Activated CD4-positive, alpha-beta memory T cell treated with anti-CD3 and anti-CD28 coated beads, Interleukin-2, amount 10 ng/mL, durations not matched to agents 7 days and 5 days (primary cell): ENCODE data around the gene HOXD10. TPM values are rescaled to one million over a fixed set of nuclear protein-coding genes. Genes with fewer than 3 reads are reported as not detected.

Experiments
- CTCF ChIA-PET: fragments of 350-600 bp; sonication (Branson Sonifier 250); formaldehyde crosslinking; loops from one replicate; lab custom pipeline; 2021; ENCODE audit warnings: antibody characterized with exemption, inconsistent platforms; lab: Charles Lee
- POLR2A ChIA-PET: fragments of 350-600 bp; sonication (Branson Sonifier 250); formaldehyde crosslinking; loops from one replicate; lab custom pipeline; 2021; ENCODE audit warnings: antibody characterized with exemption; lab: Charles Lee
- DNase-seq: peaks from one replicate; pipeline ENCODE4 v3.0.0-alpha.2; 2020
- H3K27ac Mint-ChIP-seq: one replicate; pipeline ENCODE4 v1.8.0; 2021; ENCODE audit warnings: mild to moderate bottlenecking, mixed read lengths
- H3K27me3 Mint-ChIP-seq: one replicate; pipeline ENCODE4 v1.8.0; 2021; ENCODE audit warnings: mixed read lengths
- H3K36me3 Mint-ChIP-seq: one replicate; pipeline ENCODE4 v1.8.0; 2021; ENCODE audit warnings: low read depth, mixed read lengths
- H3K4me1 Mint-ChIP-seq: one replicate; pipeline ENCODE4 v1.8.0; 2021; ENCODE audit warnings: mixed read lengths
- H3K4me3 Mint-ChIP-seq: one replicate; pipeline ENCODE4 v1.8.0; 2021; ENCODE audit warnings: mild to moderate bottlenecking, mixed read lengths
- H3K9me3 Mint-ChIP-seq: one replicate; pipeline ENCODE4 v1.8.0; 2021; ENCODE audit warnings: mixed read lengths
- total RNA-seq, 2 experiments: library from RNA; stranded (reverse); gene quantifications; one replicate each; pipeline ENCODE4 v1.2.3, GENCODE V29; 2021

The HOXD10 gene
- not detected for total RNA-seq

DNA sequence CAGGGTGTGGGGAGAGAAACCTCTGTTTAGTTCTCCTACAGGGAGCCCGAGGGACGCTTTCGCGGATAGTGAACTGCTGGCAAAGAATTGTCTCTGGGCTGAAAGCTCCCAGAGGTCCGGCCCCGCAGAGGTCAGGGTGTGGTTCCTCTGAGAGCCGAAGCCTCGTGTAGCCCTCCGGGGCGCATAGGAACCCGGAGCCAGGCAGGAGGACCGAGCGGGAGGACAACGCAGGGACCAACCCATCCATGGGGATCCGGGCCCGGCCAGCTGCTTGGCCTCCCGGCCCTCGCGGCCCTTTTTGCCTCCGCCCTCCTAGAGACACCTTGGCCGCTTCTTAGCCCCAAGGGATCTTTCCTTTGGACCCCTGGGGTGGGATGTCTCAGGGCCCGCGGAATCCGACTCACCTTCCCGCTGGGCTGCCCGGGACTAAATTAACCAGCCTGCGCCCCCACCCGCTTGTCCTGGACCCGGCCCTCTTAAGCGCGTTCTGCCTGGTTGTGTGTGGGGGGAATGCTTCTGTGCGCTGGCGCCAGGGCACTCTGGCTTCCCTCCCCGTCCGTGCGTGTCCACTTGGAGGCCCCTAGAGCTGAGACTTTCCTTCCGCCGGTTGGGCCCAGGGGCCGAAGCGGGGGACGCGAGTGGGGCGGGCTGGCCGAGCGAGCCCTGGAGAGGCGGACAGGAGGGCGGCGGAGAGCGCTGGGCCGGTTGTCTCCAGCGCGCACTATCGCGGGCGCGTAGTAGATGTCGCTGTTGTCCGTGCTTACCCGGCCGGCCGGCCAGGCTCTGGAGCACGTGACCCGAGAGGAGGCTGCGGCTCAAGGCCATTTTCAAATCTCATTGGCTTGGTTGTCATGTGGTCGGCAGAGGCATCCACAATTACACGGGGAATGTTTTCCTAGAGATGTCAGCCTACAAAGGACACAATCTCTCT is at the start of gene HOXD10:
Gene HOXD10, plus strand, starts transcription at position 896 of the 931 bp plus-strand sequence. CDS start 56 bp downstream, outside the sequence.
- ChIA-PET CTCF (interaction anchor here (1.0 kb wide), 1 partner anchor 16 kb away, joined by 4 read pairs; no protein-coding TSS in a partner anchor), POLR2A (no interaction called here)
- no peak for DNase-seq
- H3K27ac Mint-ChIP-seq = peak within 1 kb of the TSS; percentile 35
- H3K4me3 Mint-ChIP-seq = no peak within 1 kb of the TSS
- peaks cover 92% of the 10 kb centered on the region for H3K27me3 Mint-ChIP-seq
- H3K4me1 Mint-ChIP-seq = peaks cover 6% of the 10 kb centered on the region
- peaks cover 8% of the 10 kb centered on the region for H3K36me3 Mint-ChIP-seq
- H3K9me3 Mint-ChIP-seq = no peaks in the 10 kb centered on the region

DNA sequence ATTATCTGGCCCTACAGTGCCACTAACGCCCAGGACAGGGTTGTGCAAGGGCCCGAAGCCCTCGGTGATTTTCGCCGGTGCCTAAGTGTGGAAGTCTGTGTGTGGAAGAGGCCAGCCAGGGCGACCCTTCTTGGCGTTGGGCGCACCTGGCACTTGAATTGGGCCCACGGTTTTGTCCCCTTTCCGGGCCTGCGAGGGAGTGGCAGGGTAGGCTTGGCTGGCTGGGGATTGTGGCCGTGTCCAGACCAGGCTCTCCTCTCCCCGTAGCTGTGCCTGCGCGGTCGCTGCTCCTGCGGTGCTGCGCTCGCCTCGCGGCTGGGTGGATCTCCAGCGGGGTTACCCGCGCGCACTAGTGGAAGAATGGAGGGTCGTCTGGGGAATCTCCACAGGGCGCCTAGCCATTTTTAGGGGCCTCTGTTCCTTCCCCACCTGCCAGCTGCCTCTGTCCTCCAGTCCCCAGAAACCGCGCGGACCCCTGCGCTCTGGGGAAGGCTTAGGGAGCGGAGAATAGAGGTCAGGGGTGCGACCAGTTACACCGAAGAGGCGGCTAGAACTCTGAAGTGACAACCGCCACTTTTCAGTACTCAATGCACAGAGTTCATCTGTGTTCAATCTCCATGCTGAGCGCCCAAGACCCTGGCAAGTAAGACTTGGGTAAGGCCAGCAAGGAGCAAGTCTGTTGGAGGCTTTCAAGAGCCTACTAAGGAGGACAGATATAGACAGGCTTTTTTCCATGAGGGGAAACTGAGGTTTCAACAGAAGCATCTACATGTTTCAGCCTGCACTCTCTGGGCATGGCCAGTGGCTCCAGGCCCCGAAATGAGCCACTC is 48.8 kb upstream of the HOXD10 start:
- DNase-seq = no peak
- no peaks in the 10 kb centered on the region for H3K9me3 Mint-ChIP-seq
- peaks cover 8% of the 10 kb centered on the region for H3K4me1 Mint-ChIP-seq
- no peak overlapping the region for H3K27ac Mint-ChIP-seq
- no peak overlapping the region for H3K4me3 Mint-ChIP-seq
- peaks cover 84% of the 10 kb centered on the region for H3K27me3 Mint-ChIP-seq
- H3K36me3 Mint-ChIP-seq = no peaks in the 10 kb centered on the region
- POLR2A ChIA-PET = no interaction called here
- CTCF ChIA-PET = no interaction called here

GRCh38 chr2:176068419-176068832 is 48.2 kb upstream of the HOXD10 start:
- CTCF ChIA-PET = no interaction called here
- Mint-ChIP-seq H3K4me1 (peaks cover 8% of the 10 kb centered on the region), H3K27ac (no peak overlapping the region), H3K27me3 (peaks cover 86% of the 10 kb centered on the region), H3K4me3 (no peak overlapping the region), H3K36me3 (no peaks in the 10 kb centered on the region), H3K9me3 (no peaks in the 10 kb centered on the region)
- POLR2A ChIA-PET = no interaction called here
- DNase-seq = no peak

- Mint-ChIP-seq H3K9me3 (no peaks in the 10 kb centered on the region), H3K4me3 (no peak overlapping the region), H3K27ac (no peak overlapping the region), H3K4me1 (peaks cover 2% of the 10 kb centered on the region), H3K27me3 (peaks cover 89% of the 10 kb centered on the region), H3K36me3 (no peaks in the 10 kb centered on the region)
- POLR2A ChIA-PET = no interaction called here
- no peak for DNase-seq
- CTCF ChIA-PET = interaction anchor here (0.6 kb wide), 1 partner anchor 185 kb away, joined by 3 read pairs; no protein-coding TSS in a partner anchor
Observed at GRCh38 chr2:176071330-176072291, 45.0 kb upstream of the HOXD10 start.

DNA sequence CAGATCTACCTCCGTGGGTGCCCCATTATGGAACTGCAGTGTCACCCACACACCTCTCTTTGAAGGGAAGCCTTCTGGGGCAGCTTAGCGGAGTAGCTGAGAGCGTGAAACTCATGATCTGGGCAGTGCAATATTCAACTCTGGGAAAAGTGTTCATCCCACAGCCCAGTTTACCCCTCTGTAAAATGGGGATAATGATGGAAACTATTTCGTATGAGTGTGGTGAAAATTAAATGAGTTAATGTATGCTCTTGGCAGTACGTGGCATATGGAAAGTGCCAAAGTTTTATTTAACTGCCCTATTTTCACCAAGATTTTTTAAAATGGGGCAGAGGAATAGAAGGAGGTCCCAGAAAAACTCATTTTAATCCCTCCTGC is 44.3 kb upstream of the HOXD10 start:
- DNase-seq = no peak
- Mint-ChIP-seq H3K27ac (no peak overlapping the region), H3K4me1 (peaks cover 2% of the 10 kb centered on the region), H3K27me3 (peaks cover 93% of the 10 kb centered on the region), H3K36me3 (no peaks in the 10 kb centered on the region), H3K4me3 (no peak overlapping the region), H3K9me3 (no peaks in the 10 kb centered on the region)
- CTCF ChIA-PET = no interaction called here
- POLR2A ChIA-PET = no interaction called here

GRCh38 chr2:176072951-176073904 is 43.4 kb upstream of the HOXD10 start:
- no peak for DNase-seq
- Mint-ChIP-seq H3K9me3 (no peaks in the 10 kb centered on the region), H3K4me3 (no peak overlapping the region), H3K36me3 (no peaks in the 10 kb centered on the region), H3K27ac (no peak overlapping the region), H3K27me3 (peaks cover 87% of the 10 kb centered on the region), H3K4me1 (peaks cover 2% of the 10 kb centered on the region)
- POLR2A ChIA-PET = interaction anchor here (0.8 kb wide), 1 partner anchor 48 kb away, joined by 3 read pairs; no protein-coding TSS in a partner anchor
- CTCF ChIA-PET = interaction anchor here (0.5 to 1.1 kb wide), 2 partner anchors 54 to 98 kb away, joined by 3 to 4 read pairs; no protein-coding TSS in a partner anchor

DNA sequence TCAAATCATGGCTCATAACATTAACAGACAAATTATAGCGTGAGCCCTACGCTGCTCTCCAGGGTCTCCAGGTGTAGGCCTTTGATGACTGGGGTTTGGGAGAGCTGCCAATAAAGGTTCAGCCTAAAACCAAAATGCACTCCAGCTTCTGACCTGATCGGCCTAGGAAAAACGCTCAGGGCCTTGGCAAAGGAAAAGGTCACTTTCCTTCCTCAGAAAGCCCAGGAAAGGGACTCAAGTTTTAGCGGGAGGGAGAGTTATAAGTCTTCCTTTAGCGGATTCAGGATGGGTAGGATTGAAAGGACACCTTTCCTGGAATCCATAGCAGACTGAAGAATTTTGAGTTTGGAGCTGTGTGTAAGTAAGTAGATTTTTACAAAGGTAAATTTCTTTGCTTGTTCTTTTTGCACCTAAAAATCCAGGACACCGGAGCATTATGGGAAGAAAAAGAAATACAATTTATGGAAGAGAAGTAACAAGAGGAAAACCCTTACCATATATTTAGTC is 41.6 kb upstream of the HOXD10 start:
- H3K36me3 Mint-ChIP-seq = peaks cover 10% of the 10 kb centered on the region
- ChIA-PET POLR2A (no interaction called here), CTCF (no interaction called here)
- H3K27ac Mint-ChIP-seq = no peak overlapping the region
- DNase-seq = no peak
- H3K4me1 Mint-ChIP-seq = peaks cover 9% of the 10 kb centered on the region
- H3K9me3 Mint-ChIP-seq = no peaks in the 10 kb centered on the region
- H3K4me3 Mint-ChIP-seq = no peak overlapping the region
- H3K27me3 Mint-ChIP-seq = peaks cover 85% of the 10 kb centered on the region

DNA sequence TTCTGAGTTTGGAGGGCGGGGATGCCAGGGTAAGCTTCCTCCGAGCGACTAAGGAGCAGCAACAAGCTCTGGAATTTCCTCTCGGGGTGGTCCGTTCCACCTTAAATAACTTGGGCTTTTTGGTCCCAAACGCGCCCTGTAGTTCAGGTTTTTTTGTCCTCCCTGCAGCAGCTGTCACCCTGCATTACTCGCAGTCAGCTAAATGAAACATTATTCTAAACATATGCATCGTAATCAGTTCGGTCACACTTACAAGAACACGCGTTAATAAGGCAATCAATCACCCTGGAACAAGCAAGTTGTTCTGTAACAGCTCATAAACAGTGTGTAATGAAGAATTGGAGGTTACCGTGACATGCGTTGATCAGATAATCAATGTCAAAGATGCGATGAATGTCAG is 41.1 kb upstream of the HOXD10 start:
- Mint-ChIP-seq H3K27ac (no peak overlapping the region), H3K9me3 (no peaks in the 10 kb centered on the region), H3K36me3 (peaks cover 10% of the 10 kb centered on the region), H3K4me3 (no peak overlapping the region), H3K4me1 (peaks cover 9% of the 10 kb centered on the region), H3K27me3 (peaks cover 80% of the 10 kb centered on the region)
- ChIA-PET CTCF (no interaction called here), POLR2A (no interaction called here)
- DNase-seq = no peak

DNA sequence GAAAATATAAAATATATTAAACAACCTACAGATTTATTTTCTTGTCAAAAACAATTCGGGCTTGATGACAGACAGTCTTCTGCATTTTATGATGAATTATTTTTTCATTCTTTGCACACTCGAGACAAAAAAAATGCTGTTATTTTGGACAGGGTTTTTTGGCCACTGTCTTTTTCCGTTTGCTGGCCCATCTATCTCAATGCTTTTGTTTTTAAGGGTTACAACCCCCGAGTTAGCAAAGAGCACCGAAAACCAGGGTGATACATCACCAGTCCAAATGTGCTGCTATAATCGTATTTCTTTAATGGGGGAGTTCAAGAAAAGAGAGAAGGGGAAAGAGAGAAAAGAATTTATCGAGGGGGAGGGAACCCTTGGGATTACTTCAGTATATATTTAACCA is 40.5 kb upstream of the HOXD10 start:
- H3K4me1 Mint-ChIP-seq = peaks cover 9% of the 10 kb centered on the region
- H3K9me3 Mint-ChIP-seq = no peaks in the 10 kb centered on the region
- H3K27ac Mint-ChIP-seq = no peak overlapping the region
- peaks cover 14% of the 10 kb centered on the region for H3K36me3 Mint-ChIP-seq
- ChIA-PET POLR2A (no interaction called here), CTCF (no interaction called here)
- peaks cover 80% of the 10 kb centered on the region for H3K27me3 Mint-ChIP-seq
- DNase-seq = no peak
- H3K4me3 Mint-ChIP-seq = no peak overlapping the region

DNA sequence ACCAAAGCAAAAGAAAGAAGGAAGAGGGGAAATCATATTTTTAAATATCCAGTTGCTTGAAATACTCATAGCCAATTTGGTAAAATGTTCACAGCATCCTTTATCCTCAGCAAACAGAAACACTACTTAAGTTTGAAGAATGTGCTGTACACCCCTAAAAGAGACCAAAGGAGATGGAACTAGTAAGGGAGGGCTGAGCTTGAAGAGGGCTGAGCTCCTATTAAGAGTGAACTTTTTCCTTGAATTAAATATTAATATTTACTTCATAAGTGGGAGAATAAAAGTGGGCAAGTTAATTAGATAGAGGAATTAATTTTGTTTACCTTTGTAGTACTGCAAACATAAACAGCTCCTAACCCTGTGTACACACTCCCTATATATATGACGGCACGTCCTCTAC is 39.8 kb upstream of the HOXD10 start:
- Mint-ChIP-seq H3K9me3 (no peaks in the 10 kb centered on the region), H3K36me3 (peaks cover 18% of the 10 kb centered on the region)
- POLR2A ChIA-PET = no interaction called here

DNA sequence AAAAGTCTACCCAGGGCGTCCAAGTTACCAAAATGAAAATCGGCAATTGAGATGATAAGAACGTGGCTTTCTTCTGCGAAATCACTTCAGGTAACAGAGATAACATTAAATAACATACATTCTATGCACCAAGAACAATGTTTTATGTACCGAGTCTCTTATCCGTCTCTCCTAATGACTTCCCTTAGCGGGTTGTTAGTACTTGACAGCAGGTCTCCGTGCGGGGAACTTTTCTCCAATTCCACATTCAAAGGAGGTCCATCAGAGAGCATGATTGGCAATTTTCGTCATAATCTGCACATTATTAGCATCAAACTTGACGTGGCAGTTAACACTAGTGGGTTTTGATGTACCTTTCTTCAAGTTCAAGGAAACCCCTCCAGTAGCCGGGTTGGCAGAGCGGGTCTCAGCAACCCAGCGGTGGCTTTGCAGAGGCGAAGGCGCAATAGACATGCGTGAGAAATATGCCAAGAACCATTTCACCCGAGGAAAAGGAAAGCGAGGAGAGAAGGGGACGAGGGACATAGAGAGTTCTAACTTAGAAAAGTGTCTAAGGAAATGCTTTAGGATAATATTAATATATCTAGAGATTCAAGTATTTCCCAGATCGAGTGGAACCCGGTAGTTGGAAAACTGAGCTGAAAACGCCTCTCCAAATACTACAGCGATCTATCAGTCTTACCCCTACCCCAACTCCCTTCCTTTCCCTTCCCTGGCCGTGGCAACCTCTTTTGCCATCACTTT is 37.9 kb upstream of the HOXD10 start:
- ChIA-PET POLR2A (no interaction called here), CTCF (interaction anchor here (0.8 kb wide), 1 partner anchor 114 kb away, joined by 4 read pairs; no protein-coding TSS in a partner anchor)
- Mint-ChIP-seq H3K9me3 (no peaks in the 10 kb centered on the region), H3K4me1 (peaks cover 9% of the 10 kb centered on the region), H3K27ac (peak overlapping the region; percentile 61), H3K36me3 (peaks cover 19% of the 10 kb centered on the region), H3K4me3 (peak overlapping the region; percentile 57), H3K27me3 (peaks cover 77% of the 10 kb centered on the region)
- DNase-seq = no peak

More for the DNA sequence above, 39.8 kb upstream of the HOXD10 start:
- Mint-ChIP-seq H3K4me1 (peaks cover 9% of the 10 kb centered on the region), H3K27ac (no peak overlapping the region), H3K4me3 (no peak overlapping the region), H3K27me3 (peaks cover 80% of the 10 kb centered on the region)
- no peak for DNase-seq
- CTCF ChIA-PET = interaction anchor here (1.7 kb wide), 1 partner anchor 43 kb away, joined by 4 read pairs; no protein-coding TSS in a partner anchor
